H9 (cell line): ENCODE results near the gene NRP1. TPM values are rescaled to one million over a fixed set of nuclear protein-coding genes. Genes with fewer than 3 reads are reported as not detected.

Experiments used
- DNase-seq: peaks from one replicate; pipeline ENCODE4 v3.0.0-alpha.2; 2017
- H2AFZ ChIP-seq: one replicate; pipeline ENCODE4 v1.6.1; 2013; ENCODE audit warnings: mild to moderate bottlenecking, low read length, control low read depth, moderate library complexity
- H2AK5ac ChIP-seq: 2 replicates; pipeline ENCODE4 v1.6.1; 2013; ENCODE audit warnings: low read length, control low read depth, mixed read lengths; ENCODE audit not compliant: insufficient read length
- H2BK120ac ChIP-seq: one replicate; pipeline ENCODE4 v1.6.1; 2013; ENCODE audit warnings: low read depth, mild to moderate bottlenecking, low read length, control low read depth, inconsistent platforms; ENCODE audit not compliant: poor library complexity, severe bottlenecking
- H2BK12ac ChIP-seq: 2 replicates; pipeline ENCODE4 v1.6.1; 2013; ENCODE audit warnings: low read length, control low read depth, mixed read lengths, low read depth; ENCODE audit not compliant: insufficient read length
- H2BK15ac ChIP-seq: 2 replicates; pipeline ENCODE4 v1.6.1; 2013; ENCODE audit warnings: low read depth, low read length, control low read depth
- H2BK20ac ChIP-seq: one replicate; pipeline ENCODE4 v1.6.1; 2013; ENCODE audit warnings: low read depth, mild to moderate bottlenecking, low read length, control low read depth, inconsistent platforms; ENCODE audit not compliant: poor library complexity, severe bottlenecking
- H2BK5ac ChIP-seq: 2 replicates; pipeline ENCODE4 v1.6.1; 2013; ENCODE audit warnings: low read length, control low read depth, mixed read lengths; ENCODE audit not compliant: insufficient read length
- H3K14ac ChIP-seq: 2 replicates; pipeline ENCODE4 v1.6.1; 2013; ENCODE audit warnings: low read length, control low read depth; ENCODE audit not compliant: insufficient read depth
- H3K18ac ChIP-seq: 2 replicates; pipeline ENCODE4 v1.6.1; 2013; ENCODE audit warnings: low read depth, mild to moderate bottlenecking, mixed read lengths, low read length, control low read depth; ENCODE audit not compliant: insufficient read length
- H3K23ac ChIP-seq: 2 replicates; pipeline ENCODE4 v1.6.1; 2013; ENCODE audit warnings: low read length, control low read depth, mixed read lengths, low read depth; ENCODE audit not compliant: insufficient read length
- H3K23me2 ChIP-seq: 2 replicates; pipeline ENCODE4 v1.6.1; 2013; ENCODE audit warnings: low read depth, mild to moderate bottlenecking, mixed read lengths, low read length, control low read depth; ENCODE audit not compliant: insufficient read length, poor library complexity, severe bottlenecking
- H3K27ac ChIP-seq: 2 replicates; pipeline ENCODE4 v1.5.1; 2013; ENCODE audit warnings: low read length, control low read depth, mixed read lengths, low read depth; ENCODE audit not compliant: insufficient read length
- H3K27me3 ChIP-seq: 2 replicates; pipeline ENCODE4 v1.6.1; 2013; ENCODE audit warnings: low read length, control low read depth, inconsistent platforms; ENCODE audit not compliant: insufficient read depth
- H3K4ac ChIP-seq: 2 replicates; pipeline ENCODE4 v1.6.1; 2013; ENCODE audit warnings: low read depth, mild to moderate bottlenecking, control low read depth, inconsistent platforms, low read length, moderate library complexity
- H3K4me1 ChIP-seq: 2 replicates; pipeline ENCODE4 v1.6.1; 2013; ENCODE audit warnings: low read length, control low read depth, inconsistent platforms; ENCODE audit not compliant: insufficient read depth
- H3K4me2 ChIP-seq: 2 replicates; pipeline ENCODE4 v1.6.1; 2013; ENCODE audit warnings: low read length, control low read depth, mixed read lengths; ENCODE audit not compliant: insufficient read length, insufficient read depth
- H3K56ac ChIP-seq: 2 replicates; pipeline ENCODE4 v1.6.1; 2013; ENCODE audit warnings: low read depth, mild to moderate bottlenecking, mixed read lengths, low read length, control low read depth; ENCODE audit not compliant: insufficient read length
- H3K79me1 ChIP-seq: 2 replicates; pipeline ENCODE4 v1.6.1; 2013; ENCODE audit warnings: low read depth, mild to moderate bottlenecking, moderate library complexity, low read length, control low read depth, inconsistent platforms; ENCODE audit not compliant: insufficient read depth, poor library complexity, severe bottlenecking
- H3K79me2 ChIP-seq: 2 replicates; pipeline ENCODE4 v1.6.1; 2013; ENCODE audit warnings: low read length, control low read depth, inconsistent platforms; ENCODE audit not compliant: insufficient read depth
- H3K9ac ChIP-seq: 2 replicates; pipeline ENCODE4 v1.6.1; 2013; ENCODE audit warnings: low read length, control low read depth, mixed read lengths; ENCODE audit not compliant: insufficient read length; ENCODE audit errors: extremely low read depth
- H3K9me3 ChIP-seq: one replicate; pipeline ENCODE4 v1.6.1; 2013; ENCODE audit warnings: low read depth, low read length, inconsistent platforms; ENCODE audit not compliant: control insufficient read depth
- H3T11ph ChIP-seq: one replicate; pipeline ENCODE4 v1.6.1; 2013; ENCODE audit warnings: mild to moderate bottlenecking, low read length, control low read depth, inconsistent platforms
- H4K20me1 ChIP-seq: one replicate; pipeline ENCODE4 v1.6.1; 2013; ENCODE audit not compliant: control insufficient read depth, insufficient read length, insufficient read depth
- H4K5ac ChIP-seq: 2 replicates; pipeline ENCODE4 v1.6.1; 2013; ENCODE audit warnings: low read depth, mild to moderate bottlenecking, mixed read lengths, low read length, control low read depth; ENCODE audit not compliant: insufficient read length
- H4K8ac ChIP-seq: replicated peaks from 2 replicates; pipeline ENCODE4 v1.6.1; 2013; ENCODE audit warnings: low read length, control low read depth, mixed read lengths, low read depth; ENCODE audit not compliant: insufficient read length
- H4K91ac ChIP-seq: 2 replicates; pipeline ENCODE4 v1.6.1; 2013; ENCODE audit warnings: low read depth, mild to moderate bottlenecking, moderate library complexity, mixed read lengths, low read length, control low read depth; ENCODE audit not compliant: insufficient read length
- H3K27ac Mint-ChIP-seq, 3 experiments: 2 replicates in 2 of 3; 3 replicates in 1 of 3; pipeline ENCODE4 v1.8.0; 2020 to 2021; ENCODE audit warnings: mixed read lengths in 3 of 3, mild to moderate bottlenecking in 1 of 3, moderate library complexity in 1 of 3
- H3K27me3 Mint-ChIP-seq: 2 replicates; pipeline ENCODE4 v1.8.0; 2021; ENCODE audit warnings: low read depth, mild to moderate bottlenecking, moderate library complexity, mixed read lengths
- H3K36me3 Mint-ChIP-seq, 3 experiments: 2 replicates in 2 of 3; 3 replicates in 1 of 3; pipeline ENCODE4 v1.8.0; 2020 to 2021; ENCODE audit warnings: low read depth in 3 of 3, mixed read lengths in 3 of 3; ENCODE audit not compliant: insufficient read depth in 1 of 3
- H3K4me1 Mint-ChIP-seq, 2 experiments: 2 replicates each; pipeline ENCODE4 v1.8.0; 2020; ENCODE audit warnings: mixed read lengths in 2 of 2
- H3K4me3 Mint-ChIP-seq, 2 experiments: 2 replicates in 1 of 2; 3 replicates in 1 of 2; pipeline ENCODE4 v1.8.0; 2020 to 2021; ENCODE audit warnings: mild to moderate bottlenecking in 2 of 2, mixed read lengths in 2 of 2, moderate library complexity in 1 of 2
- H3K9me3 Mint-ChIP-seq, 2 experiments: 2 replicates in 1 of 2; 3 replicates in 1 of 2; pipeline ENCODE4 v1.8.0; 2020; ENCODE audit warnings: mild to moderate bottlenecking in 2 of 2, mixed read lengths in 2 of 2, moderate library complexity in 1 of 2
- WGBS: extraction: QIAGEN DNeasy Blood & Tissue Kit; methylation state at CpG from one replicate; pipeline ENCODE4 v1.1.7; 2013; ENCODE audit warnings: missing lambda C conversion rate, low lambda C conversion rate, mixed read lengths; ENCODE audit not compliant: insufficient read length; ENCODE audit errors: extremely low coverage; 5-methylcytosine and 5-hydroxymethylcytosine counted together
- total RNA-seq: library from RNA; stranded (reverse); gene quantifications from 2 replicates; pipeline ENCODE4 v1.2.1, GENCODE V29; 2021
- TF ChIP-seq, protein P1 (sequence below): fragments of 200-600 bp; sonication (generic); conservative IDR thresholded peaks from 3 replicates; pipeline ENCODE4 v1.8.0; 2021; ENCODE audit warnings: antibody characterized with exemption, mild to moderate bottlenecking

NRP1 gene
- total RNA-seq, 1 experiment from 2014 or later, result 4.6 TPM

DNA sequence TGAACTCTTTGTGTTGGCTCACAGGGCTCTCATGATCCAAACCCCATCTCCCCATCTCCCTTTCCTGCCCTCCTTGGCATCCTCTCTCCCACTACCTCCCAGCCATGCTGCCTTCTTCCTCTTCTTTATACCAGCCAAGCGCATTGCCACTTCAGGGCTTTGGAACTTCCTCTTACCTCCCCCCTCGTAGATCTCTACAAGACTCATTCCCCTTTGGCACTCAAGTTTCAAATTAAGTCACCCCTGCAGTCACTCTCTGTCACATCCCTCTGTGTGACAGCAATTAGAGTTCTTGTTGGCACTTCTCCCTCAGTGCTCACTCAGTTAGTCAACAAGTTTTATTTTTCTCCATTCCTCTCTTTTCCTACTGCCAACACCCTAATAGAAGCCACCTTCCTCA, 20.8 kb upstream of the NRP1 start:
- H3K27me3 Mint-ChIP-seq, result peaks cover under 1% of the 10 kb centered on the region; the same call in 1 of the 2 replicates
- no peaks in the 10 kb centered on the region for H3K79me2 ChIP-seq
- H3K79me1 ChIP-seq, result no peaks in the 10 kb centered on the region
- no peak overlapping the region for H4K5ac ChIP-seq
- no peaks in the 10 kb centered on the region for H3K4me1 Mint-ChIP-seq
- no peak for DNase-seq
- no peak overlapping the region for H3K56ac ChIP-seq
- H3K36me3 Mint-ChIP-seq, result peaks cover 0 to 2% (median 0%) of the 10 kb centered on the region in 3 experiments; a peak in 1 of 7 replicates
- no peak overlapping the region for H4K8ac ChIP-seq
- peaks cover 0 to 2% of the 10 kb centered on the region in 2 experiments; a peak in 1 of 5 replicates for H3K9me3 Mint-ChIP-seq
- H2AFZ ChIP-seq, result no peak overlapping the region
- H3K14ac ChIP-seq, result no peak overlapping the region
- no peaks in the 10 kb centered on the region for H3K23me2 ChIP-seq
- no CpG with 5 or more reads among the region's 2 CpGs for whole genome bisulfite sequencing
- H2BK120ac ChIP-seq, result no peak overlapping the region
- no peak overlapping the region for H2BK20ac ChIP-seq
- TF ChIP-seq, protein P1, sequence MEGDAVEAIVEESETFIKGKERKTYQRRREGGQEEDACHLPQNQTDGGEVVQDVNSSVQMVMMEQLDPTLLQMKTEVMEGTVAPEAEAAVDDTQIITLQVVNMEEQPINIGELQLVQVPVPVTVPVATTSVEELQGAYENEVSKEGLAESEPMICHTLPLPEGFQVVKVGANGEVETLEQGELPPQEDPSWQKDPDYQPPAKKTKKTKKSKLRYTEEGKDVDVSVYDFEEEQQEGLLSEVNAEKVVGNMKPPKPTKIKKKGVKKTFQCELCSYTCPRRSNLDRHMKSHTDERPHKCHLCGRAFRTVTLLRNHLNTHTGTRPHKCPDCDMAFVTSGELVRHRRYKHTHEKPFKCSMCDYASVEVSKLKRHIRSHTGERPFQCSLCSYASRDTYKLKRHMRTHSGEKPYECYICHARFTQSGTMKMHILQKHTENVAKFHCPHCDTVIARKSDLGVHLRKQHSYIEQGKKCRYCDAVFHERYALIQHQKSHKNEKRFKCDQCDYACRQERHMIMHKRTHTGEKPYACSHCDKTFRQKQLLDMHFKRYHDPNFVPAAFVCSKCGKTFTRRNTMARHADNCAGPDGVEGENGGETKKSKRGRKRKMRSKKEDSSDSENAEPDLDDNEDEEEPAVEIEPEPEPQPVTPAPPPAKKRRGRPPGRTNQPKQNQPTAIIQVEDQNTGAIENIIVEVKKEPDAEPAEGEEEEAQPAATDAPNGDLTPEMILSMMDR, result no peak
- H3K4me2 ChIP-seq, result no peak overlapping the region
- no peak overlapping the region for H3K9ac ChIP-seq
- H3K9me3 ChIP-seq, result no peaks in the 10 kb centered on the region
- H2BK15ac ChIP-seq, result no peak overlapping the region
- H3K27ac Mint-ChIP-seq, result no peak overlapping the region
- no peak overlapping the region for H3K4me3 Mint-ChIP-seq
- H3K18ac ChIP-seq, result no peak overlapping the region
- H3K23ac ChIP-seq, result no peak overlapping the region
- H3K27me3 ChIP-seq, result no peaks in the 10 kb centered on the region
- no peaks in the 10 kb centered on the region for H3K4me1 ChIP-seq
- H4K91ac ChIP-seq, result no peak overlapping the region
- H3K27ac ChIP-seq, result no peak overlapping the region
- no peak overlapping the region for H2AK5ac ChIP-seq
- H2BK5ac ChIP-seq, result no peak overlapping the region
- no peak overlapping the region for H2BK12ac ChIP-seq
- no peak overlapping the region for H3K4ac ChIP-seq
- no peaks in the 10 kb centered on the region for H4K20me1 ChIP-seq
- no peak overlapping the region for H3T11ph ChIP-seq
